Measurements from ENCODE around the gene PRKAG1. TPM values are rescaled to one million over a fixed set of nuclear protein-coding genes. Genes with fewer than 3 reads are reported as not detected.

The PRKAG1 gene
- total RNA-seq, 1 experiment from 2014 or later: 41.6 TPM

DNA sequence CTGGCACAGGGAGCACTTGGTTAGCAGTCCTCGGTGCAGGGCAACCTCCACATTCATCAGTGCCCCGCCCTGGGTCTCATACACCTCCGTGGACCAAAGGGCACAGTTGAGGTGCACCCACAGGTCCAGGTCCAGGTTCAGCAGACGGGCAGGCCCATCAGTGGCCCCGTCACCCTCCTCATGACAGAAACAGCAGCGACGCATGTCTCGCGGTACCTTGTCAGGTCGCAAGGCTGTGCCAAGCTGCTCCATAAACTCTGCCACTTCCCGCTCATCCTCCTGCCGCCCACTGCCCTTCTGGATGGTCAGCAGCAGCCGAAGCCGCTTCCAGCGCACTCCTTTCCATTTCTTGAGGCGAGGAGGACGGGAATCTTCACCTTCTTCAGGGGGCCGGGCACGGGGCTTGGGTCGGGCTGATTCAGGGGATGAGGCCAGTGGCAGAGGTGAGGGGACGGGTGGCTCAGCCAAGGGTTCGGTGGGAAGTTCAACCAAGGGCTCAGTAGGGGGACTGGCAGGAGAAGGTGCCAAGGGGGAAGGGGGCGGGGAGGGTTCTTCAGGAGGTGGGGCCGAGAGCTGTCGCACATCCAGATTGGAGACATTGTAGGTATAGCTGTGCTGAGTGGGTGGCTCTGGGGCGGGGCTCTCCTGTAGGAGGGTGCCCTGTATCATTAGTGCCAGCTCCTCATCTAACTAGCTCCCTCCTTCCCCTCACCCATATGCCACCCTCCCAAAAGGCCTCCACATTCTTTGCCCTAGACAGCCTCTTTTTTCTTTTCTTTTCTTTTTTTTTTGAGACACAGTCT, 8.3 kb upstream of the PRKAG1 start:
- POLR2A ChIA-PET: no interaction called here
- H3K27ac Mint-ChIP-seq: no peak overlapping the region

DNA sequence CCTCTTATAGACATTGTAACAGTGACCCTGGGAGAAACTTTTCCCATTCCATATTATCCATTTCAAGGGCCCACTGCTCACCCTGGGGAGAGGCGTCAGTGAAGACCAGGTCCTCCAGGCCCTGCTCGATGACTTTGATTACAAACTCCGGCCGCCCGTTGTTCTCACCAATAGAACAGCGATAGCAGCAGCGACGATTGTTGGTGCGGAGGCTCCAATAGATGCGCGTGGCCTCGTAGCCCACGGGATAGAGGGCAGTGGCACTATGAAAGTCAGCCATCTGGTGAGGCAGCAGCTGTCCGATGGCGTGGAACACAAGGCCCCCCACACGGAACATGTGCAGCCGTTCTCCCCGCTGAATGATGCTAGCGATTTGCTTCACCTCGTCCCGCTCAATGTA, 7.5 kb upstream of the PRKAG1 start:
- CTCF ChIA-PET: interaction anchor here (2.2 kb wide), 1 partner anchor 18 kb away, joined by 12 read pairs; no protein-coding TSS in a partner anchor
- H3K36me3 Mint-ChIP-seq: peaks cover 61% of the 10 kb centered on the region

More for the DNA sequence above, 8.3 kb upstream of the PRKAG1 start:
- H3K36me3 Mint-ChIP-seq: peaks cover 58% of the 10 kb centered on the region
- TF ChIP-seq NFYB (CRISPR knock-in tag; conservative IDR thresholded peaks at IDR 0.05; ENCODE audit: low read depth): no peak
- TF ChIP-seq ZNF671 (CRISPR knock-in tag; IDR thresholded peaks at IDR 0.05): no peak
- TF ChIP-seq, protein P1, sequence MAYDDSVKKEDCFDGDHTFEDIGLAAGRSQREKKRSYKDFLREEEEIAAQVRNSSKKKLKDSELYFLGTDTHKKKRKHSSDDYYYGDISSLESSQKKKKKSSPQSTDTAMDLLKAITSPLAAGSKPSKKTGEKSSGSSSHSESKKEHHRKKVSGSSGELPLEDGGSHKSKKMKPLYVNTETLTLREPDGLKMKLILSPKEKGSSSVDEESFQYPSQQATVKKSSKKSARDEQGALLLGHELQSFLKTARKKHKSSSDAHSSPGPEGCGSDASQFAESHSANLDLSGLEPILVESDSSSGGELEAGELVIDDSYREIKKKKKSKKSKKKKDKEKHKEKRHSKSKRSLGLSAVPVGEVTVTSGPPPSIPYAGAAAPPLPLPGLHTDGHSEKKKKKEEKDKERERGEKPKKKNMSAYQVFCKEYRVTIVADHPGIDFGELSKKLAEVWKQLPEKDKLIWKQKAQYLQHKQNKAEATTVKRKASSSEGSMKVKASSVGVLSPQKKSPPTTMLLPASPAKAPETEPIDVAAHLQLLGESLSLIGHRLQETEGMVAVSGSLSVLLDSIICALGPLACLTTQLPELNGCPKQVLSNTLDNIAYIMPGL (CRISPR knock-in tag; IDR thresholded peaks at IDR 0.05): no peak
- TF ChIP-seq NFATC4 (CRISPR knock-in tag; IDR thresholded peaks at IDR 0.05): no peak
- TF ChIP-seq ZNF232 (CRISPR knock-in tag; IDR thresholded peaks at IDR 0.05): no peak
- no peak for TF ChIP-seq SMAD3 (CRISPR knock-in tag; IDR thresholded peaks at IDR 0.05; ENCODE audit: borderline replicate concordance)
- H3K9me3 Mint-ChIP-seq: no peaks in the 10 kb centered on the region
- no peak overlapping the region for H3K4me3 Mint-ChIP-seq
- no peaks in the 10 kb centered on the region for H3K4me1 Mint-ChIP-seq
- no peaks in the 10 kb centered on the region for H3K27me3 Mint-ChIP-seq (ENCODE audit: low read depth)
- DNase-seq (ENCODE audit: low spot score) (no peak), ATAC-seq (no peak; the same call in 1 of the 2 replicates)
- CTCF ChIA-PET: interaction anchor here (0.9 to 1.4 kb wide), 3 partner anchors 9 to 62 kb away, joined by 4 read pairs; partner anchors contain the start of gene PRKAG1

DNA sequence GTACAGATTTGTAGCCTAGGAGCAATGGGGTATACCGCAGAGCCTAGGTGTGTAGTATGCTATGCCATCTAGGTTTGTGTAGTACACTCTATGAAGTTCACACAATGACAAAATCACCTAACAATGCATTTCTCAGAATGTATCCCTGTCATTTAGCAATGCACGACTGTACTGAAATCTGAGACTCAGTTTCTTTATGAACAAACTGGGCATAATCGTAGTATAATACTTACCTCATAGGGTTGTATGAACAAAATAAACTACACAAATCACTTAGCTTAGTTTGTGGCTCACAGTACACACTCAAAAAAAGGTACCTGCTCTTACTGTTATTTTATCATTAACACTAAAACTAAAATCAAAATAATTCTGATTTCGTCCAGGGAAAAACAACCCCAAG, 6.9 kb upstream of the PRKAG1 start:
- Mint-ChIP-seq H3K36me3 (peaks cover 58% of the 10 kb centered on the region), H3K27ac (no peak overlapping the region), H3K9me3 (no peaks in the 10 kb centered on the region), H3K4me1 (no peaks in the 10 kb centered on the region), H3K4me3 (no peak overlapping the region), H3K27me3 (ENCODE audit: low read depth) (no peaks in the 10 kb centered on the region)
- no peak for DNase-seq (ENCODE audit: low spot score)
- ATAC-seq: no peak
- CTCF ChIA-PET: interaction anchor here (2.2 kb wide), 1 partner anchor 18 kb away, joined by 12 read pairs; no protein-coding TSS in a partner anchor
- POLR2A ChIA-PET: no interaction called here
- TF ChIP-seq, protein P2, sequence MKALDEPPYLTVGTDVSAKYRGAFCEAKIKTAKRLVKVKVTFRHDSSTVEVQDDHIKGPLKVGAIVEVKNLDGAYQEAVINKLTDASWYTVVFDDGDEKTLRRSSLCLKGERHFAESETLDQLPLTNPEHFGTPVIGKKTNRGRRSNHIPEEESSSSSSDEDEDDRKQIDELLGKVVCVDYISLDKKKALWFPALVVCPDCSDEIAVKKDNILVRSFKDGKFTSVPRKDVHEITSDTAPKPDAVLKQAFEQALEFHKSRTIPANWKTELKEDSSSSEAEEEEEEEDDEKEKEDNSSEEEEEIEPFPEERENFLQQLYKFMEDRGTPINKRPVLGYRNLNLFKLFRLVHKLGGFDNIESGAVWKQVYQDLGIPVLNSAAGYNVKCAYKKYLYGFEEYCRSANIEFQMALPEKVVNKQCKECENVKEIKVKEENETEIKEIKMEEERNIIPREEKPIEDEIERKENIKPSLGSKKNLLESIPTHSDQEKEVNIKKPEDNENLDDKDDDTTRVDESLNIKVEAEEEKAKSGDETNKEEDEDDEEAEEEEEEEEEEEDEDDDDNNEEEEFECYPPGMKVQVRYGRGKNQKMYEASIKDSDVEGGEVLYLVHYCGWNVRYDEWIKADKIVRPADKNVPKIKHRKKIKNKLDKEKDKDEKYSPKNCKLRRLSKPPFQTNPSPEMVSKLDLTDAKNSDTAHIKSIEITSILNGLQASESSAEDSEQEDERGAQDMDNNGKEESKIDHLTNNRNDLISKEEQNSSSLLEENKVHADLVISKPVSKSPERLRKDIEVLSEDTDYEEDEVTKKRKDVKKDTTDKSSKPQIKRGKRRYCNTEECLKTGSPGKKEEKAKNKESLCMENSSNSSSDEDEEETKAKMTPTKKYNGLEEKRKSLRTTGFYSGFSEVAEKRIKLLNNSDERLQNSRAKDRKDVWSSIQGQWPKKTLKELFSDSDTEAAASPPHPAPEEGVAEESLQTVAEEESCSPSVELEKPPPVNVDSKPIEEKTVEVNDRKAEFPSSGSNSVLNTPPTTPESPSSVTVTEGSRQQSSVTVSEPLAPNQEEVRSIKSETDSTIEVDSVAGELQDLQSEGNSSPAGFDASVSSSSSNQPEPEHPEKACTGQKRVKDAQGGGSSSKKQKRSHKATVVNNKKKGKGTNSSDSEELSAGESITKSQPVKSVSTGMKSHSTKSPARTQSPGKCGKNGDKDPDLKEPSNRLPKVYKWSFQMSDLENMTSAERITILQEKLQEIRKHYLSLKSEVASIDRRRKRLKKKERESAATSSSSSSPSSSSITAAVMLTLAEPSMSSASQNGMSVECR (CRISPR knock-in tag; IDR thresholded peaks at IDR 0.05; ENCODE audit: borderline replicate concordance): no peak
- TF ChIP-seq ZNF138 (CRISPR knock-in tag; conservative IDR thresholded peaks at IDR 0.05) (no peak), NR3C1 (CRISPR knock-in tag; conservative IDR thresholded peaks at IDR 0.05; ENCODE audit: low read depth) (no peak), TP53 (CRISPR knock-in tag; IDR thresholded peaks at IDR 0.05) (no peak), CREM (CRISPR knock-in tag; IDR thresholded peaks at IDR 0.05) (no peak), CBFB (CRISPR knock-in tag; IDR thresholded peaks at IDR 0.05; ENCODE audit: low read depth) (no peak), NR1H2 (CRISPR knock-in tag; IDR thresholded peaks at IDR 0.05) (no peak), IRF2 (CRISPR knock-in tag; IDR thresholded peaks at IDR 0.05; ENCODE audit: borderline replicate concordance, low read depth) (no peak)
- TF ChIP-seq, protein P3, sequence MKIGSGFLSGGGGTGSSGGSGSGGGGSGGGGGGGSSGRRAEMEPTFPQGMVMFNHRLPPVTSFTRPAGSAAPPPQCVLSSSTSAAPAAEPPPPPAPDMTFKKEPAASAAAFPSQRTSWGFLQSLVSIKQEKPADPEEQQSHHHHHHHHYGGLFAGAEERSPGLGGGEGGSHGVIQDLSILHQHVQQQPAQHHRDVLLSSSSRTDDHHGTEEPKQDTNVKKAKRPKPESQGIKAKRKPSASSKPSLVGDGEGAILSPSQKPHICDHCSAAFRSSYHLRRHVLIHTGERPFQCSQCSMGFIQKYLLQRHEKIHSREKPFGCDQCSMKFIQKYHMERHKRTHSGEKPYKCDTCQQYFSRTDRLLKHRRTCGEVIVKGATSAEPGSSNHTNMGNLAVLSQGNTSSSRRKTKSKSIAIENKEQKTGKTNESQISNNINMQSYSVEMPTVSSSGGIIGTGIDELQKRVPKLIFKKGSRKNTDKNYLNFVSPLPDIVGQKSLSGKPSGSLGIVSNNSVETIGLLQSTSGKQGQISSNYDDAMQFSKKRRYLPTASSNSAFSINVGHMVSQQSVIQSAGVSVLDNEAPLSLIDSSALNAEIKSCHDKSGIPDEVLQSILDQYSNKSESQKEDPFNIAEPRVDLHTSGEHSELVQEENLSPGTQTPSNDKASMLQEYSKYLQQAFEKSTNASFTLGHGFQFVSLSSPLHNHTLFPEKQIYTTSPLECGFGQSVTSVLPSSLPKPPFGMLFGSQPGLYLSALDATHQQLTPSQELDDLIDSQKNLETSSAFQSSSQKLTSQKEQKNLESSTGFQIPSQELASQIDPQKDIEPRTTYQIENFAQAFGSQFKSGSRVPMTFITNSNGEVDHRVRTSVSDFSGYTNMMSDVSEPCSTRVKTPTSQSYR (CRISPR knock-in tag; IDR thresholded peaks at IDR 0.05): no peak
- TF ChIP-seq, protein P4, sequence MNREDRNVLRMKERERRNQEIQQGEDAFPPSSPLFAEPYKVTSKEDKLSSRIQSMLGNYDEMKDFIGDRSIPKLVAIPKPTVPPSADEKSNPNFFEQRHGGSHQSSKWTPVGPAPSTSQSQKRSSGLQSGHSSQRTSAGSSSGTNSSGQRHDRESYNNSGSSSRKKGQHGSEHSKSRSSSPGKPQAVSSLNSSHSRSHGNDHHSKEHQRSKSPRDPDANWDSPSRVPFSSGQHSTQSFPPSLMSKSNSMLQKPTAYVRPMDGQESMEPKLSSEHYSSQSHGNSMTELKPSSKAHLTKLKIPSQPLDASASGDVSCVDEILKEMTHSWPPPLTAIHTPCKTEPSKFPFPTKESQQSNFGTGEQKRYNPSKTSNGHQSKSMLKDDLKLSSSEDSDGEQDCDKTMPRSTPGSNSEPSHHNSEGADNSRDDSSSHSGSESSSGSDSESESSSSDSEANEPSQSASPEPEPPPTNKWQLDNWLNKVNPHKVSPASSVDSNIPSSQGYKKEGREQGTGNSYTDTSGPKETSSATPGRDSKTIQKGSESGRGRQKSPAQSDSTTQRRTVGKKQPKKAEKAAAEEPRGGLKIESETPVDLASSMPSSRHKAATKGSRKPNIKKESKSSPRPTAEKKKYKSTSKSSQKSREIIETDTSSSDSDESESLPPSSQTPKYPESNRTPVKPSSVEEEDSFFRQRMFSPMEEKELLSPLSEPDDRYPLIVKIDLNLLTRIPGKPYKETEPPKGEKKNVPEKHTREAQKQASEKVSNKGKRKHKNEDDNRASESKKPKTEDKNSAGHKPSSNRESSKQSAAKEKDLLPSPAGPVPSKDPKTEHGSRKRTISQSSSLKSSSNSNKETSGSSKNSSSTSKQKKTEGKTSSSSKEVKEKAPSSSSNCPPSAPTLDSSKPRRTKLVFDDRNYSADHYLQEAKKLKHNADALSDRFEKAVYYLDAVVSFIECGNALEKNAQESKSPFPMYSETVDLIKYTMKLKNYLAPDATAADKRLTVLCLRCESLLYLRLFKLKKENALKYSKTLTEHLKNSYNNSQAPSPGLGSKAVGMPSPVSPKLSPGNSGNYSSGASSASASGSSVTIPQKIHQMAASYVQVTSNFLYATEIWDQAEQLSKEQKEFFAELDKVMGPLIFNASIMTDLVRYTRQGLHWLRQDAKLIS (CRISPR knock-in tag; IDR thresholded peaks at IDR 0.05; ENCODE audit: borderline replicate concordance): no peak
- TF ChIP-seq, protein P5, sequence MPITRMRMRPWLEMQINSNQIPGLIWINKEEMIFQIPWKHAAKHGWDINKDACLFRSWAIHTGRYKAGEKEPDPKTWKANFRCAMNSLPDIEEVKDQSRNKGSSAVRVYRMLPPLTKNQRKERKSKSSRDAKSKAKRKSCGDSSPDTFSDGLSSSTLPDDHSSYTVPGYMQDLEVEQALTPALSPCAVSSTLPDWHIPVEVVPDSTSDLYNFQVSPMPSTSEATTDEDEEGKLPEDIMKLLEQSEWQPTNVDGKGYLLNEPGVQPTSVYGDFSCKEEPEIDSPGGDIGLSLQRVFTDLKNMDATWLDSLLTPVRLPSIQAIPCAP (CRISPR knock-in tag; IDR thresholded peaks at IDR 0.05): no peak

More for the DNA sequence above, 7.5 kb upstream of the PRKAG1 start:
- H3K4me3 Mint-ChIP-seq: no peak overlapping the region
- no peaks in the 10 kb centered on the region for H3K4me1 Mint-ChIP-seq
- ATAC-seq (no peak), DNase-seq (ENCODE audit: low spot score) (no peak)
- H3K9me3 Mint-ChIP-seq: no peaks in the 10 kb centered on the region
- TF ChIP-seq TEAD1 (CRISPR knock-in tag; IDR thresholded peaks at IDR 0.05): no peak
- POLR2A ChIA-PET: no interaction called here
- no peaks in the 10 kb centered on the region for H3K27me3 Mint-ChIP-seq (ENCODE audit: low read depth)
- H3K27ac Mint-ChIP-seq: no peak overlapping the region
